Testis (tissue), 2 donors: ENCODE measurements around the gene FRMD4B.

Source experiments
- POLR2A ChIP-seq: fragments of 450-650 bp; IDR thresholded peaks from one replicate; pipeline ENCODE4 v1.6.1; 2017; ENCODE audit warnings: antibody characterized with exemption, mild to moderate bottlenecking, moderate library complexity
- TF ChIP-seq, protein P1 (sequence below), 3 experiments: fragments of 450-650 bp in 2 of 3; fragments of 200-600 bp in 1 of 3; sonication (generic) in 1 of 3; IDR thresholded peaks; one replicate each; pipeline ENCODE4 v1.5.1; 2016 to 2019; ENCODE audit warnings: antibody characterized with exemption in 3 of 3, mild to moderate bottlenecking in 2 of 3, moderate library complexity in 1 of 3

DNA sequence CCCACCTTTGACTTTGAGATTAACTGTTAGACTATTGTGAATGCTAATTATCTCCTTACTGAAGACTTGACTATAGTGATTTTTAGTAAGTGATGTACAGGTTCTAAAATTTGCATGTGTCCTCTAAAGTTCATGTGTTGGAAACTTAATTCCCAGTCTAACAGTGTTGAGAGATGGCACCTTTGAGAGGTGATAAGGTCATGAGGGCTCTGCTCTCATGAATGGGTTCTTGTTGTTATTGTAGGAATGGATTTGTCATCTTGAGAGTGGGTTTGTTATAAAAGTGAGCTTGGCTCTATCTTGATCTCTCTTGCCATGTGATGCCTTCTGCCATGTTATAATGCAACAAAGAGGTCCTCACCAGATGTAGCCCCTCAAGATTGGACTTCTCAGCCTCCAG is 244.6 kb downstream of the FRMD4B start:
- no peak for TF ChIP-seq POLR2A
- TF ChIP-seq, protein P1, sequence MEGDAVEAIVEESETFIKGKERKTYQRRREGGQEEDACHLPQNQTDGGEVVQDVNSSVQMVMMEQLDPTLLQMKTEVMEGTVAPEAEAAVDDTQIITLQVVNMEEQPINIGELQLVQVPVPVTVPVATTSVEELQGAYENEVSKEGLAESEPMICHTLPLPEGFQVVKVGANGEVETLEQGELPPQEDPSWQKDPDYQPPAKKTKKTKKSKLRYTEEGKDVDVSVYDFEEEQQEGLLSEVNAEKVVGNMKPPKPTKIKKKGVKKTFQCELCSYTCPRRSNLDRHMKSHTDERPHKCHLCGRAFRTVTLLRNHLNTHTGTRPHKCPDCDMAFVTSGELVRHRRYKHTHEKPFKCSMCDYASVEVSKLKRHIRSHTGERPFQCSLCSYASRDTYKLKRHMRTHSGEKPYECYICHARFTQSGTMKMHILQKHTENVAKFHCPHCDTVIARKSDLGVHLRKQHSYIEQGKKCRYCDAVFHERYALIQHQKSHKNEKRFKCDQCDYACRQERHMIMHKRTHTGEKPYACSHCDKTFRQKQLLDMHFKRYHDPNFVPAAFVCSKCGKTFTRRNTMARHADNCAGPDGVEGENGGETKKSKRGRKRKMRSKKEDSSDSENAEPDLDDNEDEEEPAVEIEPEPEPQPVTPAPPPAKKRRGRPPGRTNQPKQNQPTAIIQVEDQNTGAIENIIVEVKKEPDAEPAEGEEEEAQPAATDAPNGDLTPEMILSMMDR (IDR thresholded peaks at IDR 0.05) = no peak
